Neural progenitor cell (in vitro differentiated cells): ENCODE data around the gene VPS8.

Experiments used
- EZH2 ChIP-seq: fragments of 200-600 bp; sonication (generic); IDR thresholded peaks from 2 replicates; pipeline ENCODE4 v1.6.1; 2017; ENCODE audit warnings: antibody characterized with exemption, mild to moderate bottlenecking, moderate library complexity
- EZH2phosphoT487 ChIP-seq: fragments of 200-600 bp; sonication (generic); IDR thresholded peaks from 2 replicates; pipeline ENCODE4 v1.6.1; 2017; ENCODE audit warnings: antibody characterized with exemption
- TF ChIP-seq, protein P1 (sequence below): fragments of 200-600 bp; sonication (generic); IDR thresholded peaks from 2 replicates; pipeline ENCODE4 v1.5.1; 2017; ENCODE audit warnings: antibody characterized with exemption, mild to moderate bottlenecking

DNA sequence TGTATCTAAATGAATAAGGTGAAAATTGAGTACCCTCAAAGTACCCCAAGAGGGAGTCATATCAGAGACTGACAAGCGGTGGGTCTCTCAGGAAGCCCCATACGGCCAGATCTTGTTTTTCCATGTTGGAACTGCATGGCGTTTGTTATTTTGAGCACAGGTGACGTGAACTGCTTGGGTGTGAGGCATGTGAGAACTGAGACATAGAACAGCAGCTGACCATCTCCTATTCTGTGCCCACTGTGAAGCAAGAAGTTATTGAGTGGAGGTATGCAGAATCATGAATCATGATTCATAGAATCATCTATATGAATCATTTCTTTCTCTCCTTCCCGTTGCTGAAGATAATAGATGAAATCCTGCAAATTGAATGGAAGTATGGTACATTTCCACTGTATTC, 4.6 kb downstream of the VPS8 start:
- TF ChIP-seq, protein P1, sequence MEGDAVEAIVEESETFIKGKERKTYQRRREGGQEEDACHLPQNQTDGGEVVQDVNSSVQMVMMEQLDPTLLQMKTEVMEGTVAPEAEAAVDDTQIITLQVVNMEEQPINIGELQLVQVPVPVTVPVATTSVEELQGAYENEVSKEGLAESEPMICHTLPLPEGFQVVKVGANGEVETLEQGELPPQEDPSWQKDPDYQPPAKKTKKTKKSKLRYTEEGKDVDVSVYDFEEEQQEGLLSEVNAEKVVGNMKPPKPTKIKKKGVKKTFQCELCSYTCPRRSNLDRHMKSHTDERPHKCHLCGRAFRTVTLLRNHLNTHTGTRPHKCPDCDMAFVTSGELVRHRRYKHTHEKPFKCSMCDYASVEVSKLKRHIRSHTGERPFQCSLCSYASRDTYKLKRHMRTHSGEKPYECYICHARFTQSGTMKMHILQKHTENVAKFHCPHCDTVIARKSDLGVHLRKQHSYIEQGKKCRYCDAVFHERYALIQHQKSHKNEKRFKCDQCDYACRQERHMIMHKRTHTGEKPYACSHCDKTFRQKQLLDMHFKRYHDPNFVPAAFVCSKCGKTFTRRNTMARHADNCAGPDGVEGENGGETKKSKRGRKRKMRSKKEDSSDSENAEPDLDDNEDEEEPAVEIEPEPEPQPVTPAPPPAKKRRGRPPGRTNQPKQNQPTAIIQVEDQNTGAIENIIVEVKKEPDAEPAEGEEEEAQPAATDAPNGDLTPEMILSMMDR = no peak
- TF ChIP-seq EZH2 (no peak), EZH2phosphoT487 (no peak)
